NCI-H128 (cell line): ENCODE results near the gene TC2N.
"Not testable (repeated sequence)": the region's sequence is repeated elsewhere in the genome, so short reads cannot be mapped to it uniquely, and the experiment has no call there.

ENCODE experiments used
- DNase-seq: peaks from one replicate; lab custom pipeline; 2025; ENCODE audit not compliant: unreplicated experiment; lab: John Stamatoyannopoulos, UW

TC2N gene

GRCh38 chr14:91867316-91867988 lies at the start of gene TC2N:
Gene TC2N (minus strand): TSS chr14:91867536. CDS start chr14:91813769, 53,767 bp downstream.
- no peak for DNase-seq

DNA sequence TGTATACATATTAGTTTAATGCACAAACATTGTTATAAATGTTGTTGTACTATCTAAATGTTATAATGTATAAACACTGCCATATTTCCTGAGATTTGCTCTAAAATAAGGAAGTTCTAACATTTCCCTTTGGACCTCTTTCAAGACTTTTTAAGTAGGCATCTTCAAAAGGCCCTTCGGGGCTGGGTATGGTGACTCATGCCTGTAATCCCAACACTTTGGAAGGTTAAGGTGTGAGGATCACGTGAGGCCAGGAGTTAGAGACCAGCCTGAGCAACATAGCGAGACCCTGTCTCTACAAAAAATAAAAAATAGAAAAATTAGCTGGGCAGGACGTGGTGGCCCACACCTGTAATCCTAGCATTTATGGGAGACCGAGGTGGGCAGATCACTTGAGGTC lies 44.7 kb upstream of the TC2N start:
- DNase-seq, result no peak

GRCh38 chr14:91911474-91912032 lies 44.2 kb upstream of the TC2N start:
- DNase-seq, result peak; percentile 4

DNA sequence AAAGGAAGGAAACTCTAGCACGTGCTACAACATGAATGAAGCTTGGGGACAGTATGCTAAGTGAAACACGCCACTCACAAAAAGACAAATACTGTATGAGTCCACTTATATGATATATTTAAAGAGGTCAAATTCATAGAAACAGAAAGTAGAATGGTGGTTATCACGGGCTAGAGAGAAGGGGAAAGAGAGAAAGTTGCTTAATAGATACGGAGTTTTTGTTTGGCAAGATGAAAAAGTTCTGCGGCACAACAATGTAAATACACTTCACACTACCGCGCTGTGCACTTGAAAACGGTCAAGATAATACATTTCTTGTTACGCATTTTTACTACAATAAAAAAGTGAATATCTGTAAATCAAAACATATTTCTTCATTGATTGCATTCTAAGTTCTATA lies 42.9 kb upstream of the TC2N start:
- no peak for DNase-seq

DNA sequence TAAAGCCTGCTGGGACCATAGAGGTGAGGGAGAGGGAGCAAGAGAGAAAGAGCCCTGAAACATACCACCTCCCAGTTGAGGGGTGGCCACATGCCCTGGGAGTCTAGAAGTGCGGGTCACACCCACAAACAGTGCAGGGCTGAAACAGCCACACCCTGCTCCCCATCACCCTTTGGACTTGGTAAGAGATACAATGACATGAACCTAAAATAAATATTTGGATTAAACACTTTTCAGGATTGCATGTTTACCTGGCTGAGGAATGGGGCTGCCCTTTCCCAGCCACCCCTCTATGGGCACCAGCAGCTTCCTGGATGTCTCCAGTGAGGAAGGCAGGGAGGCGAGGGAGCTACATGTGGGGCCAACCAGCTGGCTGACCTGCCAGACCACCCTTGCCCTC lies 39.0 kb upstream of the TC2N start:
- DNase-seq, result no peak

- DNase-seq, result no peak
Measured at GRCh38 chr14:91904956-91905645, 37.8 kb upstream of the TC2N start.

DNA sequence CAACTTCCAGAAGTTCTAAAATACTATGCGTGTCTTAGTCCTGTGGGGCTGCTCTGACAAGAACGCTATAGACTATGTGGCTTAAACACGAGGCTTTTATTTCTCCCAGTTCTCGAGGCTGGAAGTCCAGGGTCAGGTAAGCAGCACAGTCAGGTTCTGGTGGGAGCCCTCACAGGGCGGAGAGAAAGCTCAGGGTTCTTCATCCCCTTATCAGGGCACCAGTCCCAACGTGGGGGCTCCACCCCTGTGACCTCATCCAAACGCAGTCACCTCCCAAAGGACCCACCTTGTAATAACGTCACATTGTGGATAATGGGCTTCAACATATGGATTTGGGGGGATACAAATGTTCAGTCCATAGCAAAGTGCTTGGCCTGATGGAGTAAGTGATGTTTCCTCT lies 37.1 kb upstream of the TC2N start:
- no peak for DNase-seq

- DNase-seq, result no peak
Measured at GRCh38 chr14:91903070-91903469, 35.7 kb upstream of the TC2N start.

DNA sequence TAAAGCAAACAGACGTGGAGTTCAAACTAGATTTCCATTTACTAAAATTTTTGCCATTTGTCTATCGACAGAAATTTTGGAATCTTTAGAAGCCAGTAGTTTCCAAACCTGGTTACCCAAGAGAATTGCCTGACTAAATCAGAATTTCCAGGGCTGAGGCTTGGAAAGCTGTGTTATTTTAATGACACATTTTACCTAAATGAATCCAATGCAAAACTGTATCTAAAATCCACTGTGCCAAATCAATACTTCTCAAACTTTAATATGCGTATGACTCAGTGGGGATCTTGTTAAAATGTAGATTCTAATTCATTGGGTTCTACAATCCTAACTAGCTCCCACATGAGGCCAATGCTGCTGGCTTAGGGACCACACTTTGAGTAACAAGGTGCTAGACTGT lies 35.0 kb upstream of the TC2N start:
- DNase-seq, result no peak

DNA sequence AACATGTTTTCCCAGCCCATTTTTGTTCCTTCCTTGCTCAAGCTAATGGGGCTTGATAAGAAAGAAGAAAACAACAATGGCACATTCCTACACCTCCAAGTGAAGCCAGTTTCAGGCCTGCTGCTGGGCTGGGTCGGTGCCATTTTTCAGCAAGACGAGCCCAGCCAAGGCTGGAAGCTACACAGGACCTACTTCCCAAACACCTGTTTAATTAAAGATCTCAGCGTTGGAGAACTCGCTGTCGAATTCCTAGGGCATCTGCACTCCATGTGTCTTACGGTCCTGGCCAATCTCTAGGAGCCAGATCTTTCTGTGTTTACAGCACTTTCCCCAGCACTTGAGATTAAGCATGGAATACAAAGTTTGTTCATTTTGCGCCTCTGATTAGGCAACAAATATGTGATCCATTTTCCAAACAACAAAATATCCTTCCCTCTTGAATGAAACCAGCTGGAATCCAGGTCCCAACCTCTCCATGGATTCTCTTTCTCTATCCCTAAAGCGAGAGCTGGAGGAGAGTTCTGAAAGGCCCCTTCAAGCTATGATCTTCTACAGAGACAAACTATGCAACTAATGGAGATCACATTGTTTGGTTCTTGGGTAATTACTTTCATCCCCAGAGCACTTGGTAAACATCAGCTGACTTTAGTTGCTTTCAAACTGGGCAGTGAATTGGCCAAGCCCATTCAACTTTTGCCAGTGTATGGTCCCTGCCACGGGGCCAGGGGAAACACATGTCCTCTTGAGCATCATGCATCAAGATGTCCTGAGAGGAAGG lies 34.3 kb upstream of the TC2N start:
- no peak for DNase-seq

GRCh38 chr14:91899806-91900205 lies 32.5 kb upstream of the TC2N start:
- DNase-seq, result no peak

- DNase-seq, result no peak
Measured at GRCh38 chr14:91899213-91899612, 31.9 kb upstream of the TC2N start.

GRCh38 chr14:91898372-91898771 lies 31.0 kb upstream of the TC2N start:
- no peak for DNase-seq

DNA sequence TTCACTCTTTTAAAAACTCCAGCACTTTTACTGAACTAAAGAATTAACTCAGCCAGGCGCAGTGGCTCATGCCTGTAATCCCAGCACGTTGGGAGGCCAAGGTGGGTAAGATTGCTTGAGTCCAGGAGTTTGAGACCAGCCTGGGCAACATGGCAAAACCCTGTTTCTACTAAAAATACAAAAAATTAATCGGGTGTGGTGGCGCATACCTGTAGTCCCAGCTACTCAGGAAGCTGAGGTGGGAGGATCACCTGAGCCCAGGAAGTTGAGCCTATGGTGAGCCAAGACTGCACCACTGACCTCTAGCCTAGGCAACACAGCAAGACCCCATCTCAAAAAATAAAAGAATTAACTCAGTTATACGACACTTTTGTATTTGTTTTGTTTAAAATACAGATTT lies 30.4 kb upstream of the TC2N start:
- DNase-seq, result not testable (repeated sequence)

GRCh38 chr14:91897106-91897701 lies 29.9 kb upstream of the TC2N start:
- no peak for DNase-seq

DNA sequence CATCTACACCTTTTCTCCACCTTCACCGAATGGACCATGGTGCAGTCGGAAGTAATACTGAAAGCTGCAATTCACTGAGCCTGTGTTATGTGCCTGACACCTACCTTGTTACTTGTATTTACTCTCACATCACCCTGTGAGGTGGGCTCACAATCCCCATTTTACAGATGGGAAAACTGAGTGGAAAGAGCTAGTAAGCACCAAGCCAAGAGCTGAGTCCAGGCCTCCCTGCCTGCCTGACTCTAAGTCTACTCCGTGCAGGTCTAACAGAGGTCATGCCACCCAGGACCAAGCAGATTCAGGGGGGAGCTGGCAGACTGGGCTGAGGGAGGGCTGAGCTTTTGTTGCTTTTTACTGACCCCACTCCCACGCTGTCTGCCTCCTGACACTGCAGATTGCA lies 29.1 kb upstream of the TC2N start:
- no peak for DNase-seq

- no peak for DNase-seq
Measured at GRCh38 chr14:91893669-91894068, 26.3 kb upstream of the TC2N start.

DNA sequence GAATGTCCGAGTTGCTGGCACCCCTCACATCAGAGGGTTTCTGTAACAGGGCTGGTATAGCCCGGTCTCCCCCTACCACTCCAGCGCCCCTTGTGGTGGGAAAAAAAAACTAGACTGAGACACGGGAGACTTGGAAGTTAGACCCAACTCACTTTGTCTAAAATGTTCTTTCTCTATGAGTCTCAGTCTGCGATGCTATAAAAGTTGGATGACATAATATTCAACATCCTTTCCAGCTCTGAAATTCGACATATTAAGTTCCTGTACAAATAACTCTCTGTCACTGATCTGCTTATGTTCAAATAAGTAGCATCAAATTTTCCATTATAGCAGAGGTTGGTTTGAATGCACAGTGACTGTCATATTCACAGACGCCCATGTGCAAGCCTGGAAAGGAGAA lies 25.7 kb upstream of the TC2N start:
- DNase-seq, result no peak

DNA sequence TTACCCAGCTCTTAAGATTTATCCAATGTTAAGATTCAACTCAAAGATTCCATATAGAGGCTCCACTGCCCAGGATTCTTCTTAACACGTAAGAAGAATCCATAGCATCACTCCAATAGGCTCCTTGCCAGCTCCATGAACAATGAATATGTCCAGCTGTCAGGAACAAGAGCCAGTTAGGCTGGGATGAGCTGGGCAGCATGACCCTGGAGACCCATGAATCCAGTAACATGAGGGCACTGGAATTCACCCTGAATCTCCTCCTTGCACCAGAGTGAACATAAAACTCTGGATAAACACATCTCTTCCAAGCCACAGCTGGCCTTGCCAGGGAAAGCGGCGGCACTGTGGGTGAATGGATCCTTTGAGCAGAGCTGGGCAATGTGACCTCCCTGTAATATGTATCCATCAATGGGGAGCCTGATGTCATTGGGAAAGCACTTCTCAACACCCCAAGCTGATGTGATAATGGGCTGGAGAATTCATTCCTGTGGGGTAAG lies 24.4 kb upstream of the TC2N start:
- no peak for DNase-seq

DNA sequence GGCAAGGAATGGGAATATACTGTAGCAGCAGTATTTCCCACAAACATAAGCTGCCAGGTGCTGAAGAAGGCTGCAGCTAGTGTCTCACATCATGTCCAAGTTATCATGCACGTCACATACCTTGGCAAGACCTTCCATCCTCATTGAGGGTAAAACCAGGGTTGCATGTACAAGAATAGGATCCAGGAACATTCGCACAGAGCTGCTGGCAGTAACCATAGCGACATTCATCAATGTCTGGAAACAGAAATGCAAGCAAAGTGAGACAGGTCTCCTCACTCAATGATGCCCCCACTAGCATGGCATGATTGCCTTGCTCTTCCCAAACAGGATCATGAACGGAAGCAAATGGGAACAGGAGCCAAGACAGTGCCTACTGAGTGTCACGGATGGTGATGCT lies 23.8 kb upstream of the TC2N start:
- no peak for DNase-seq

GRCh38 chr14:91890291-91890749 lies 23.0 kb upstream of the TC2N start:
- DNase-seq, result no peak
